CD14-positive monocyte (primary cell): Measurements from ENCODE around the gene HOXD4. TPM values are rescaled to one million over a fixed set of nuclear protein-coding genes. Genes with fewer than 3 reads are reported as not detected.

Experiments
- DNase-seq, 3 donors: peaks; one replicate each; pipeline ENCODE4 v3.0.0-alpha.2; 2011 to 2022
- H2AFZ ChIP-seq: 2 replicates; pipeline ENCODE4 v1.6.0; 2012; ENCODE audit warnings: mild to moderate bottlenecking, low read depth, low read length, inconsistent platforms; ENCODE audit not compliant: insufficient read depth, poor library complexity, severe bottlenecking
- H3K27ac ChIP-seq, 2 donors: 1 replicate in 1 of 2; 2 replicates in 1 of 2; pipeline ENCODE4 v1.5.1; 2012 to 2013; ENCODE audit warnings: low read length in 2 of 2, control low read depth in 1 of 2, inconsistent platforms in 1 of 2, low read depth in 1 of 2, mild to moderate bottlenecking in 1 of 2
- H3K27me3 ChIP-seq, 2 donors: one replicate each; pipeline versions ENCODE4 v1.6.0 to v1.6.1; 2011 to 2013; ENCODE audit warnings: low read length in 2 of 2; ENCODE audit not compliant: control insufficient read depth in 2 of 2, insufficient read depth in 2 of 2
- H3K36me3 ChIP-seq, 2 donors: replicated peaks in 1 of 2; 1 replicate in 1 of 2; 2 replicates in 1 of 2; pipeline versions ENCODE4 v1.5.1 to v1.6.1; 2012 to 2013; ENCODE audit warnings: low read length in 2 of 2, control low read depth in 1 of 2, inconsistent platforms in 1 of 2, mild to moderate bottlenecking in 1 of 2; ENCODE audit not compliant: insufficient read depth in 2 of 2, control insufficient read depth in 1 of 2
- H3K4me1 ChIP-seq, 2 donors: 1 replicate in 1 of 2; 2 replicates in 1 of 2; pipeline versions ENCODE4 v1.5.1 to v1.6.1; 2012 to 2013; ENCODE audit warnings: low read length in 2 of 2, control low read depth in 1 of 2, inconsistent platforms in 1 of 2, mild to moderate bottlenecking in 1 of 2, moderate library complexity in 1 of 2; ENCODE audit not compliant: insufficient read depth in 2 of 2, control insufficient read depth in 1 of 2
- H3K4me2 ChIP-seq: replicated peaks from 2 replicates; pipeline ENCODE3; 2012; ENCODE audit warnings: low read length, moderate library complexity, mild to moderate bottlenecking; ENCODE audit not compliant: poor library complexity, severe bottlenecking; ENCODE audit errors: extremely low read depth
- H3K4me3 ChIP-seq, 3 experiments: fragments of 200-600 bp in 1 of 3; sonication (generic) in 1 of 3; replicated peaks in 1 of 3; 1 replicate in 2 of 3; 2 replicates in 1 of 3; pipeline ENCODE4 v1.5.1; 2011 to 2013; ENCODE audit warnings: low read length in 3 of 3, mild to moderate bottlenecking in 3 of 3, control low read depth in 2 of 3, low read depth in 2 of 3, inconsistent platforms in 1 of 3, moderate library complexity in 1 of 3
- H3K79me2 ChIP-seq: 2 replicates; pipeline ENCODE4 v1.6.0; 2012; ENCODE audit warnings: mild to moderate bottlenecking, control low read depth, inconsistent platforms, low read length, moderate library complexity; ENCODE audit not compliant: insufficient read depth
- H3K9ac ChIP-seq: 2 replicates; pipeline ENCODE4 v1.6.0; 2017; ENCODE audit warnings: low read length, mild to moderate bottlenecking; ENCODE audit not compliant: insufficient read depth, poor library complexity, severe bottlenecking
- H3K9me3 ChIP-seq, 2 donors: replicated peaks in 1 of 2; 1 replicate in 1 of 2; 2 replicates in 1 of 2; pipeline versions ENCODE4 v1.5.1 to v1.6.1; 2012 to 2013; ENCODE audit warnings: low read length in 2 of 2, control low read depth in 1 of 2; ENCODE audit not compliant: control insufficient read depth in 1 of 2, insufficient read depth in 1 of 2
- H4K20me1 ChIP-seq: 2 replicates; pipeline ENCODE4 v1.6.0; 2012; ENCODE audit warnings: mild to moderate bottlenecking, low read length, control low read depth, moderate library complexity; ENCODE audit not compliant: insufficient read depth
- H3K27ac Mint-ChIP-seq, 7 donors: one replicate each; pipeline ENCODE4 v1.8.0; 2020; ENCODE audit warnings: mild to moderate bottlenecking in 7 of 7, mixed read lengths in 7 of 7, moderate library complexity in 6 of 7, inconsistent platforms in 2 of 7
- H3K27me3 Mint-ChIP-seq, 3 donors: one replicate each; pipeline ENCODE4 v1.8.0; 2021 to 2022; ENCODE audit warnings: low read depth in 3 of 3, mild to moderate bottlenecking in 3 of 3, mixed read lengths in 3 of 3, moderate library complexity in 3 of 3, inconsistent platforms in 1 of 3
- H3K36me3 Mint-ChIP-seq, 2 donors: one replicate each; pipeline ENCODE4 v1.8.0; 2020; ENCODE audit warnings: mixed read lengths in 2 of 2, inconsistent platforms in 1 of 2, mild to moderate bottlenecking in 1 of 2
- H3K4me1 Mint-ChIP-seq: one replicate; pipeline ENCODE4 v1.8.0; 2020; ENCODE audit warnings: mild to moderate bottlenecking, mixed read lengths
- H3K4me3 Mint-ChIP-seq, 2 donors: one replicate each; pipeline ENCODE4 v1.8.0; 2020; ENCODE audit warnings: mild to moderate bottlenecking in 2 of 2, mixed read lengths in 2 of 2, moderate library complexity in 1 of 2
- H3K9me3 Mint-ChIP-seq, 7 donors: one replicate each; pipeline ENCODE4 v1.8.0; 2020 to 2022; ENCODE audit warnings: mixed read lengths in 7 of 7, mild to moderate bottlenecking in 6 of 7, moderate library complexity in 6 of 7, inconsistent platforms in 2 of 7
- CTCF ChIP-seq: fragments of 200-600 bp; IDR thresholded peaks from one replicate; pipeline ENCODE4 v1.8.0; 2022; ENCODE audit warnings: antibody characterized with exemption, mild to moderate bottlenecking
- WGBS: methylation state at CpG from one replicate; pipeline ENCODE4 v1.1.5; 2013; ENCODE audit warnings: missing lambda C conversion rate; ENCODE audit not compliant: insufficient coverage; 5-methylcytosine and 5-hydroxymethylcytosine counted together
- intact Hi-C, 2 donors: fragments of 100-400 bp; cut with micrococcal nuclease; formaldehyde crosslinking; loops; one replicate each; pipeline versions ENCODE4 v1.15.0 to v1.15.1; 2023
- polyA plus RNA-seq, 3 donors: library from polyadenylated mRNA; depleted of rRNA in 1 of 3; unstranded in 2 of 3; stranded (reverse) in 1 of 3; fragments of 300-500 nt in 2 of 3; fragments of >200 nt in 1 of 3; fragmentation: Illumina TruSeq in 2 of 3; gene quantifications; 1 replicate in 2 of 3; 2 replicates in 1 of 3; pipeline ENCODE4 v1.2.3, GENCODE V29; 2012 to 2021

The HOXD4 gene
- polyA plus RNA-seq, 3 donors, result not detected

- WGBS, result 3% methylated on average over 29 of the region's 39 CpGs
- H3K4me2 ChIP-seq, result no peak overlapping the region
- no peak overlapping the region for H3K9ac ChIP-seq
- no peak for TF ChIP-seq CTCF
- no peaks in the 10 kb centered on the region for H4K20me1 ChIP-seq
- intact Hi-C loops, result no loop called here
- H3K36me3 Mint-ChIP-seq, result peaks cover 0 to 6% of the 10 kb centered on the region in 2 donors
- H3K4me3 ChIP-seq, result no peak overlapping the region
- no peak overlapping the region for H3K27ac ChIP-seq
- peak overlapping the region in 1 of 2 donors; percentile 84 for H3K4me3 Mint-ChIP-seq
- peaks cover 4 to 41% of the 10 kb centered on the region in 2 donors for H3K9me3 ChIP-seq
- peaks cover 95 to 100% (median 97%) of the 10 kb centered on the region in 3 donors for H3K27me3 Mint-ChIP-seq
- H3K9me3 Mint-ChIP-seq, result peaks cover 0 to 42% (median 23%) of the 10 kb centered on the region in 7 donors
- H3K79me2 ChIP-seq, result no peaks in the 10 kb centered on the region
- no peak overlapping the region for H2AFZ ChIP-seq
- peaks cover 86 to 100% of the 10 kb centered on the region in 2 donors for H3K27me3 ChIP-seq
- DNase-seq, result no peak
- H3K36me3 ChIP-seq, result no peaks in the 10 kb centered on the region
- no peak overlapping the region for H3K27ac Mint-ChIP-seq
- peaks cover 9% of the 10 kb centered on the region for H3K4me1 Mint-ChIP-seq
- H3K4me1 ChIP-seq, result no peaks in the 10 kb centered on the region
Measured at GRCh38 chr2:176158855-176159662, 7.7 kb downstream of the HOXD4 start.

GRCh38 chr2:176159663-176160250 is 8.4 kb downstream of the HOXD4 start:
- Mint-ChIP-seq H3K9me3 (peaks cover 0 to 47% (median 27%) of the 10 kb centered on the region in 7 donors), H3K27ac (no peak overlapping the region), H3K4me1 (peaks cover 9% of the 10 kb centered on the region), H3K4me3 (peak overlapping the region in 1 of 2 donors; percentile 84), H3K36me3 (peaks cover 0 to 10% of the 10 kb centered on the region in 2 donors), H3K27me3 (peaks cover 95 to 100% (median 97%) of the 10 kb centered on the region in 3 donors)
- Histone ChIP-seq H3K4me2 (no peak overlapping the region), H3K27ac (no peak overlapping the region), H3K4me1 (no peaks in the 10 kb centered on the region), H3K9ac (no peak overlapping the region), H3K9me3 (peaks cover 4 to 42% of the 10 kb centered on the region in 2 donors), H3K79me2 (no peaks in the 10 kb centered on the region), H3K27me3 (peaks cover 86 to 100% of the 10 kb centered on the region in 2 donors), H3K4me3 (no peak overlapping the region), H2AFZ (no peak overlapping the region), H4K20me1 (no peaks in the 10 kb centered on the region), H3K36me3 (no peaks in the 10 kb centered on the region)
- WGBS, result 4% methylated on average over 43 of the region's 44 CpGs
- intact Hi-C loops, result no loop called here
- no peak for TF ChIP-seq CTCF
- DNase-seq, result no peak
